NCI-H446 (cell line): ENCODE results near the gene KIF21B.
"Not testable (repeated sequence)": the region's sequence is repeated elsewhere in the genome, so short reads cannot be mapped to it uniquely, and the experiment has no call there.

ENCODE experiments used
- DNase-seq, 2 experiments: peaks; one replicate each; lab custom pipeline; 2025; lab: John Stamatoyannopoulos, UW

The KIF21B gene

DNA sequence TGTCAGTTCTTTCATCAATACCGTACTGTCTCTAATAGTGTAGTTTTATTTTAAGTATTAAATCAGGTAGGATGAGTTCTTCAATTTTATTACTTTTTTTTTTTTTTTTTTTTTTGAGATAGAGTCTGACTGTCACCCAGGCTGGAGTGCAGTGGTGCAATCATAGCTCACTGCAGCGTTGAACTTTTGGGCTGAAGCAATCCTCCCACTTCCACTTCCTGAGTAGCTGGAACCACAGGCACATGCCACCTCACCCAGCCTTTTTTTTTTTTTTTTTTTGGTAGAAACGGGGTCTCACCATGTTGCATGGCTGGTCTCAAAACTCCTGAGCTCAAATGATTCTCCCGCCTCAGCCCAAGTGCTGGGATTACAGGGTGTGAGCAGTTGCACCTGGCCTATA lies 84.6 kb downstream of the KIF21B start:
- DNase-seq = no peak

DNA sequence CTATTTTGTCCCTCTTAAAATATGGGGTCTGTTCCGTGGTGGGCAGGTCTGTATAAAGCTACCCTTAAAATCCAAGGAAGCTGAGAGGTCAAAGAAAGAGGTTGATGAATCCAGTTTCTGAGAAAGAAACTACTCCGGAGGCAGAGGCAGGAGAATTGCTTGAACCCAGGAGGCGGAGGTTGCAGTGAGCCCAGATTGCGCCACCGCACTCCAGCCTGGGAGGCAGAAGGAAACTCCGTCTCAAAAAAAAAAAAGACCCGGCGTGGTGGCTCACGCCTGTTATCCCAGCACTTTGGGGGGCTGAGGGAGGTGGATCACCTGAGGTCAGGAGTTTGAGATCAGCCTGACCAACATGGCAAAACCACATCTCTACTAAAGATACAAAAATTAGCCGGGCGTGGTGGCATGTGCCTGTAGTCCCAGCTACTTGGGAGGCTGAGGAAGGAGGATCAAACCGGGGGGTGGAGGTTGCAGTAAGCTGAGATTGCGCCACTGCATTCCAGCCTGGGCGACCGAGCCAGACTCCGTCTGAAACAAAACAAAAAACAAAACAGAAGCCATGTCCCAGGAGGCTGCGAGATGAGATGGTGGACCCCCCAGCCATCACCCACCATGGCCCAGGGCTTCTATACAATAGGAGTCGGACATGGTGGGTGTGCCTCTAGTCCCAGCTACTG lies 88.1 kb downstream of the KIF21B start:
- not testable (repeated sequence) for DNase-seq

DNA sequence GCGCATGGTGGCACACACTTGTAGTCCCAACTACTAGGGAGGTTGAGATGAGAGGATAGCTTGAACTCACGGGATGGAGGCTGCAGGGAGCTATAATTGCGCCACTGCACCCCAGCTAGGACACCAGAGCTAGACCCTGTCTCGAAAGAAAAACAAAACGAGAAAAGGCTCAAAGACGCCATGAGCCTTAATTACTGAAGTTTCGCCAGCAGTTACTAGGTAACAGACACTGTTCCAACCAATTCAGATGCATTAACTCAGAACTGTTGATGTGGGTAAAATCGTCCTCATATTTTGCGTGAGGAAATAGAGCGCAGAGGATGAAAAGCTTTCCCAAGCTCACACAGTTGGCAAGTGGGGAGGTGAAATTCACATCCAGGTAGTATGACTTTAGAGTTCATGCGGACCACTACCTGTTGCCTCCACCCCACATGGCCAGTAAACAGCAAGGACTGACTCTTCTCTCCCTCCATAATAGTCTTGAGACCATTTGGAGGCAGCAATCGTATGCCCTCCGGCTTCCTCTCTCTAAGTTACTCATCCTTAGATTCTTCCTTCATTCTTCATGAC lies 88.8 kb downstream of the KIF21B start:
- no peak for DNase-seq

DNA sequence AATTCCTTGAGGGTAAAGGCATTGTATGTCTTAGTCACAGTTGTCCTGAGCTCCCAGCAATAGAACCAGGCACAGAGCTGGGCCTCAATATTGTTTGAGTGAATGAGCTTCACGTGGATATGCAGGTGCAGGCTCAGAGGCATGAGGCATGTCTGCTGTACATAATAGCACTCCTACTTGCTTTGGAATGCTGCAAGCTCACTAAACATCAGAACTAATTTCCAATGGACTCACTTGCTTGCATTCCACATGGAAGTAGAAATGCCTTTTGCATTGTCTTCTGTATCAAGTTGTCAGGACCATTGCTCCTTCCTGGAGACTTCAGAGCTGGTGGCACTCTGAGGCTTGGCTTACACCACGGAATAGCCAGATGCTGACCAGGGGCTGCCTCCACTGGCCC lies 91.7 kb downstream of the KIF21B start:
- DNase-seq = no peak

DNA sequence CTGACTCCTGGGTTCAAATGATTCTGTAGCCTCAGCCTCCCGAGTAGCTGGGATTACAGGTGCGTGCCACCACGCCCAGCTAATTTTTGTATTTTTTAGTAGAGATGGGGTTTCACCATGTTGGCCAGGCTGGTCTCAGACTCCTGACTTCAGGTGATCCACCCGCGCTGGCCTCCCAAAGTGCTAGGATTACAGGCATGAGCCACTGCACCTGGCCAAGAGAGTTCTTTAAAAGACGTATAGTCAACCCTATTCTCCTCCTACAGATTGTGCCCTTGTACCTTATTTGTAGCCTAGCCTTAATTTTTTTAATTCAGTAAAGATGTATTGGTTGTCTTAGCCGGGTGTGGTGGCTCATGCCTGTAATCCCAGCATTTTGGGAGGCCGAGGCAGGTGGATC lies 93.2 kb downstream of the KIF21B start:
- DNase-seq = not testable (repeated sequence)

DNA sequence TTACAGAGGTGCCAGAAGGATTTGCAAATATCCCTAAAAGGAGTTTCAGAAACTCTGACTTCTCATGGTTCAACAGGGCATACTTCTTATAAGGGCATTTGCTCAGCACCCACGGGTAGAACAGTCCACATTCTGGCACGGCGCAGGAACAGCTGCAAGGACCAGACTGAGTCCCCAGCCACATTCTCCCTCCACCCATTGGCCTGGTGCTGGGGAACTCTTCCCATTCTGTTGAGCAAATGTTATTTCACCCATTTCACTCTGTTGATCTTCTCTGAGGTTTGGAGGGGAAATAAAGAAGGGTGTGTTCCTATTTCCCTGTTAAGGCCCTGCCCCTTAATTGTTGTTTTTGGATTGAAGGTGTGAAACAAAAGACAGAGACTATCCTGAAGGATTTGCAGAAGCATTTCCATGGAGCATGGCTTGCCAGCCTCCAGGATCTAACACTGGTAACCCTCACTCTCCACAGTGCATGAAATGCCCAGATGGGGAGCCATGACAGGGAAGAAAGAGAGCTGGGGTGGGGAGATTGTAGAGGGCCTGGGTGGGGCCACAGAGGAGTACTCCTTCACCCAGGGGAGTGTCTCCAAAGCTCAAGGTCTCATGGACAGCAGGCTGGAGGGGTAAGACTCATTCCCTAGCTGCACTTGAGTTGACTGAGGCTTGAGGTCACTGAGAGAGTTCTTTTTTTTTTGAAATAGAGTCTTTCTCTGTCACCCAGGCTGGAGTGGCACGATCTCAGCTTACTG lies 93.8 kb downstream of the KIF21B start:
- no peak for DNase-seq

DNA sequence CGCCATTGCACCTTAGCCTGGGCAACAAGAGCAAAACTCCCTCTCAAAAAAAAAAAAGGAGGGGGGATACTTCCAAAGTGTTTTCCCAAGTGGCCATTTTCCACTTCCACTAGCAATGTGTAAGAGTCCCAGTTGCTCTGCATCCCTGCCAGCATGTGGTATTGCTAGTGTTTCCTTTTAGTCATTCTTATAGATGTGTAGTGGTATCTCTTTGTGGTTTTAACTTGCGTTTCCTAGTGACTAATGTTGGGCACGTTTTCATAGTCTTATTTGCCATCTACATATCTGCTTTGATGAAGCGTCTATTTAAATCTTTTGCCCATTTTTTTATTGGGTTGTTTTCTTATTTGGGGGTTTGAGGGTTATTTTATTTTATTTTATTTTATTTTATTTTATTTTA lies 97.7 kb downstream of the KIF21B start:
- no peak for DNase-seq

DNA sequence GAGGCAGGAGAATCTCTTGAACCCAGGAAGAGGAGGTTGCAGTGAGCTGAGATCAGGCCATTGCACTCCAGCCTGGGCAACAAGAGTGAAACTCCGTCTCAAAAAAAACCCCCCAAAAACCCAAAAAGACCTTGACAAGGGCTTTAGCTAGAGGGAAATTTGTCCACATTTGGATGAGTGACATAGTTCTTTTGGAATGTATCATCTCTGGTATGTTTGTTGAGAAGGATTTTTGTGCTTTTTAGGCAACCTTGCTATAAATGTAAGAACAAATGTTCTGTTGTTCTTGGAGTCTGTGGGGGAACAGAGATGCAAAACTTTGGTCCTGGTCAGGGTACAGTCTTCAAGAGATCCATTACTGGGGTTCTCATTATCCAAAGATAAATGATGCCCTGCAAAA lies 99.9 kb downstream of the KIF21B start:
- no peak for DNase-seq

DNA sequence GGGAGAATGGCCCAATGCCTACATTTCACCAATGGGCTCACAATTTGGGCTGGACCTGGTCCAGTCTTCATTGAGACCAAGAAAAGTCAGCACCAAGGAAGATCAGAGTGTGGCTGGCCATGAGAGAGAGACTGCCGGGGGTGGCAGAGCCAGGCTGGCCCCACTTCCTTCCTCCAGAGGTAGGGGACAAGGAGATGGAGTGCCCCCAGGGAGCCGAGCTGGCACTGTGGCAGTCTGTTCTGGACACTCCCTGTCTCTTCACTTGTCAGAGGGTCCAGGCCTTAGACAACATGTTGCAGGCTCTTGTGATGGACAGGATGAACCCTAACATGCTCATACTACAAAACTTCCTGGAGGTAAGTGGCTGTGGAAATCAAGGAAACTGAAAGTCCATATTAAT lies 101.1 kb downstream of the KIF21B start:
- DNase-seq = no peak

DNA sequence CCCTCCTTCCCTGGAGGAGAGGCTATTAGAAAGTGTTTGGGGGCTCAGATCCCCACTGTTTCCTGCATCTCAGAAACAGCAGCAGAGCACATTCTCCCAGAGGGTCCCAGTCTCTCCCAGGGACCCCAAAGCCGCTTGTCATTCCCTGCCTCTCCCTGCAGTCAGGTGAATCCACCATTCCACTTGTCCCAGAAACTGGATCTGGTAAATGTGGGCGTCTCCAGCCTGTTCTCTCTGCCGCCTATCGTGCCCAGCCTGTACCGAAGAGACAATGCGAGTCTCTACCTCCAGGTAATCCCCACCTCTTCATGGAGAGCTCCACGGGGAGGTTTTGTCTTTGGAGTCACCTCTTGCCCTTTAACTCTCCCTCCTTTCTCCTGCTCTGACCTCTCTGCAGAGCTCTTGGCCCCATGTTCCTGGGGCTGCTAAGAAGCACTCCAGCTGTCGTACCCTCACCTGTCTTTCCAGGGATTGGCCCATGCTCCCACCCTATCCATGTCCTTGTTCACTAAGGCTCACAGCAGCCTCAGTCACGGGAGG lies 101.9 kb downstream of the KIF21B start:
- DNase-seq = no peak
